GM23248 (cell line): ENCODE measurements around the gene SMIM8.

ENCODE experiments used
- EZH2 ChIP-seq: fragments of 200-600 bp; sonication (generic); IDR thresholded peaks from 2 replicates; pipeline ENCODE4 v1.6.1; 2018; ENCODE audit warnings: antibody characterized with exemption, mild to moderate bottlenecking; ENCODE audit not compliant: insufficient read depth, poor library complexity, severe bottlenecking
- EZH2phosphoT487 ChIP-seq: fragments of 200-600 bp; sonication (generic); IDR thresholded peaks from 2 replicates; pipeline ENCODE4 v1.6.1; 2018; ENCODE audit warnings: antibody characterized with exemption, moderate library complexity, mild to moderate bottlenecking, low read depth; ENCODE audit not compliant: insufficient read depth

DNA sequence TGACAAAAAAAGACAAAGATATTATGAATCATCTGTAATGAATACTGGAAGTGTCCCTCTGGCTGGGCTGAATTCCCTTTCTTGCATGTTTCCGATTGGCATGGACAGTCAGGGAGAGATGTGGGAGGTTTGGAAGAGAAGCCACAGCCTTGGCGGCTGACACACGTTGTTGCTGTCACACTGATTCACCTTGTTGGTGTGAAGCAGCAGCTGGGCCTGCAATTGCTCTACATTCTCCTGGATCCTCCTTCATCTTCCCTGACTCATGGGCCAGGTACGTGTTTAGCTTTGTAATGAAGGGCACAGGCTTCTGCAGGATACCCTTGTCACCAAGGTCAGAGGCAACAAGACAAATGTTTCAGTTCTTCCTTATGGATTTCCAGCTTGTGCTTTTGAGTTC, 13.4 kb upstream of the SMIM8 start:
- TF ChIP-seq EZH2 (no peak), EZH2phosphoT487 (no peak)
